CD4-positive, alpha-beta memory T cell (primary cell): ENCODE data around the gene ANKRD6. TPM values are rescaled to one million over a fixed set of nuclear protein-coding genes. Genes with fewer than 3 reads are reported as not detected.
A peak's percentile ranks its signal among the peaks of the same experiment; 100 is the strongest.

Source experiments
- CTCF ChIA-PET: fragments of 350-600 bp; sonication (Branson Sonifier 250); formaldehyde crosslinking; loops from one replicate; lab custom pipeline; 2021; ENCODE audit warnings: inconsistent platforms; ENCODE audit not compliant: partially characterized antibody; lab: Charles Lee
- POLR2A ChIA-PET: fragments of 350-600 bp; sonication (Branson Sonifier 250); formaldehyde crosslinking; loops from one replicate; lab custom pipeline; 2021; ENCODE audit not compliant: partially characterized antibody; lab: Charles Lee
- DNase-seq, 5 donors: peaks; one replicate each; pipeline versions ENCODE4 v3.0.0 to v3.0.0-alpha.2; 2020 to 2022; ENCODE audit warnings: mixed read lengths in 1 of 5
- H3K27ac ChIP-seq: one replicate; pipeline ENCODE4 v1.7.0; 2013; ENCODE audit warnings: low read depth, low read length
- H3K27me3 ChIP-seq: 2 replicates; pipeline ENCODE4 v1.7.0; 2013; ENCODE audit warnings: mild to moderate bottlenecking, low read length, moderate library complexity; ENCODE audit not compliant: insufficient read depth
- H3K36me3 ChIP-seq: 2 replicates; pipeline ENCODE4 v1.7.0; 2013; ENCODE audit warnings: mild to moderate bottlenecking, low read length, moderate library complexity; ENCODE audit not compliant: insufficient read depth
- H3K4me1 ChIP-seq: 2 replicates; pipeline ENCODE4 v1.7.0; 2013; ENCODE audit warnings: mild to moderate bottlenecking, low read length, moderate library complexity; ENCODE audit not compliant: insufficient read depth
- H3K4me3 ChIP-seq, 2 donors: one replicate each; pipeline ENCODE4 v1.7.0; 2013; ENCODE audit warnings: low read length in 2 of 2, mild to moderate bottlenecking in 1 of 2
- H3K9me3 ChIP-seq, 2 donors: one replicate each; pipeline ENCODE4 v1.7.0; 2013; ENCODE audit warnings: low read length in 2 of 2, control low read depth in 1 of 2; ENCODE audit not compliant: control insufficient read depth in 1 of 2
- H3K27ac Mint-ChIP-seq, 7 donors: one replicate each; pipeline ENCODE4 v1.8.0; 2020 to 2021; ENCODE audit warnings: mixed read lengths in 7 of 7, mild to moderate bottlenecking in 6 of 7, inconsistent platforms in 3 of 7, moderate library complexity in 3 of 7
- H3K27me3 Mint-ChIP-seq, 2 donors: one replicate each; pipeline ENCODE4 v1.8.0; 2020 to 2021; ENCODE audit warnings: mixed read lengths in 2 of 2
- H3K36me3 Mint-ChIP-seq, 2 donors: one replicate each; pipeline ENCODE4 v1.8.0; 2020 to 2021; ENCODE audit warnings: mixed read lengths in 2 of 2, inconsistent platforms in 1 of 2, mild to moderate bottlenecking in 1 of 2
- H3K4me1 Mint-ChIP-seq, 4 donors: one replicate each; pipeline ENCODE4 v1.8.0; 2020 to 2021; ENCODE audit warnings: mixed read lengths in 4 of 4, mild to moderate bottlenecking in 1 of 4
- H3K4me3 Mint-ChIP-seq, 8 donors: one replicate each; pipeline ENCODE4 v1.8.0; 2020 to 2021; ENCODE audit warnings: mixed read lengths in 8 of 8, mild to moderate bottlenecking in 7 of 8, moderate library complexity in 6 of 8, inconsistent platforms in 3 of 8
- H3K9me3 Mint-ChIP-seq, 8 donors: one replicate each; pipeline ENCODE4 v1.8.0; 2020 to 2021; ENCODE audit warnings: mixed read lengths in 8 of 8, mild to moderate bottlenecking in 5 of 8, inconsistent platforms in 3 of 8, moderate library complexity in 1 of 8
- intact Hi-C: fragments of 100-400 bp; cut with micrococcal nuclease; formaldehyde crosslinking; loops from one replicate; pipeline ENCODE4 v1.15.1; 2023
- polyA plus RNA-seq, 2 donors: library from polyadenylated mRNA; unstranded; fragments of 300-500 nt; fragmentation: Illumina TruSeq; gene quantifications; one replicate each; pipeline ENCODE4 v1.2.3, GENCODE V29; 2021
- total RNA-seq, 2 experiments: library from RNA; stranded (reverse); gene quantifications; one replicate each; pipeline ENCODE4 v1.2.3, GENCODE V29; 2021

The ANKRD6 gene
- total and polyA plus RNA-seq, 4 experiments from 2014 or later, result 2.8 to 5.8 (median 4.3) TPM

- H3K36me3 ChIP-seq, result no peaks in the 10 kb centered on the region
- H3K4me1 ChIP-seq, result no peaks in the 10 kb centered on the region
- DNase-seq, result no peak
- H3K27ac Mint-ChIP-seq, result peak overlapping the region in 2 of 7 donors; percentile 15 to 26
- POLR2A ChIA-PET, result no interaction called here
- no peak overlapping the region for H3K4me3 ChIP-seq
- no peaks in the 10 kb centered on the region for H3K4me1 Mint-ChIP-seq
- H3K9me3 ChIP-seq, result no peaks in the 10 kb centered on the region
- H3K9me3 Mint-ChIP-seq, result no peaks in the 10 kb centered on the region
- no peak overlapping the region for H3K4me3 Mint-ChIP-seq
- H3K36me3 Mint-ChIP-seq, result peaks cover 0 to 8% of the 10 kb centered on the region in 2 donors
- H3K27me3 Mint-ChIP-seq, result no peaks in the 10 kb centered on the region
- no peak overlapping the region for H3K27ac ChIP-seq
- intact Hi-C loops, result no loop called here
- CTCF ChIA-PET, result no interaction called here
- H3K27me3 ChIP-seq, result no peaks in the 10 kb centered on the region
These were observed 85.6 kb downstream of the ANKRD6 start for GRCh38 chr6:89518352-89519055.

- Histone ChIP-seq H3K36me3 (no peaks in the 10 kb centered on the region), H3K27me3 (no peaks in the 10 kb centered on the region), H3K4me3 (no peak overlapping the region), H3K9me3 (no peaks in the 10 kb centered on the region), H3K27ac (no peak overlapping the region), H3K4me1 (no peaks in the 10 kb centered on the region)
- ChIA-PET CTCF (no interaction called here), POLR2A (no interaction called here)
- no peaks in the 10 kb centered on the region for H3K27me3 Mint-ChIP-seq
- no peak overlapping the region for H3K4me3 Mint-ChIP-seq
- DNase-seq, result no peak
- intact Hi-C loops, result no loop called here
- H3K27ac Mint-ChIP-seq, result no peak overlapping the region
- H3K36me3 Mint-ChIP-seq, result peaks cover 0 to 6% of the 10 kb centered on the region in 2 donors
- no peaks in the 10 kb centered on the region for H3K4me1 Mint-ChIP-seq
- H3K9me3 Mint-ChIP-seq, result no peaks in the 10 kb centered on the region
These were observed 87.8 kb downstream of the ANKRD6 start for GRCh38 chr6:89520736-89521135.

DNA sequence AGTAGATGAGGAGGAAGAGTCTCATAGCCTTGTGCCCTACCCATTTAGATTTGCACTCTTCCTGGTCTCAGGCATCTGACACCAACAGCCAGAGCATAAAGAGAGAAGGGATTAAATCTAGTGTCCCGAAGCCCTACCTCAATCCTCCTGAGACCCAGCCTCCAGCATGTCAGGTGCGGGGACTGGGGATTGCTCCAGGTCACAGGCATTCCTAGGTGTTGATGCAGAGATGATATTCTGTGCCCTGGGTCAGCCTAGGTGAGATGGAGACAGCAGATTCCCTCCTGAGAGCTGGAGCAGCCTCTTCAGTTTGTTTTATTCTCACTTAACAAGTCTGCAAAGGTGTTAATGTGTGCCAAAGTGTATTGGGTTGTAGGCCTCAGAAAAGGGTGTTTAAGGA is 89.8 kb downstream of the ANKRD6 start:
- Histone ChIP-seq H3K4me1 (no peaks in the 10 kb centered on the region), H3K27me3 (no peaks in the 10 kb centered on the region), H3K9me3 (no peaks in the 10 kb centered on the region), H3K36me3 (no peaks in the 10 kb centered on the region), H3K27ac (no peak overlapping the region), H3K4me3 (no peak overlapping the region)
- Mint-ChIP-seq H3K9me3 (no peaks in the 10 kb centered on the region), H3K36me3 (peaks cover 0 to 3% of the 10 kb centered on the region in 2 donors), H3K27ac (no peak overlapping the region), H3K4me3 (no peak overlapping the region), H3K4me1 (peaks cover 2 to 4% (median 3%) of the 10 kb centered on the region in 4 donors), H3K27me3 (no peaks in the 10 kb centered on the region)
- ChIA-PET CTCF (interaction anchor here (1.0 kb wide), 1 partner anchor 87 kb away, joined by 3 read pairs; no protein-coding TSS in a partner anchor), POLR2A (no interaction called here)
- intact Hi-C loops, result no loop called here
- no peak for DNase-seq

- Histone ChIP-seq H3K36me3 (no peaks in the 10 kb centered on the region), H3K27me3 (no peaks in the 10 kb centered on the region), H3K27ac (no peak overlapping the region), H3K4me3 (no peak overlapping the region), H3K4me1 (no peaks in the 10 kb centered on the region), H3K9me3 (no peaks in the 10 kb centered on the region)
- ChIA-PET CTCF (no interaction called here), POLR2A (no interaction called here)
- Mint-ChIP-seq H3K27ac (no peak overlapping the region), H3K4me3 (no peak overlapping the region), H3K4me1 (peaks cover 6 to 13% (median 8%) of the 10 kb centered on the region in 4 donors), H3K36me3 (peaks cover 0 to 4% of the 10 kb centered on the region in 2 donors), H3K27me3 (no peaks in the 10 kb centered on the region), H3K9me3 (no peaks in the 10 kb centered on the region)
- intact Hi-C loops, result no loop called here
- DNase-seq, result no peak
These were observed 93.0 kb downstream of the ANKRD6 start for GRCh38 chr6:89525786-89526562.

- DNase-seq, result no peak
- CTCF ChIA-PET, result no interaction called here
- H3K27ac ChIP-seq, result no peak overlapping the region
- Mint-ChIP-seq H3K36me3 (peaks cover 0 to 9% of the 10 kb centered on the region in 2 donors), H3K9me3 (no peaks in the 10 kb centered on the region), H3K4me1 (peaks cover 6 to 13% (median 8%) of the 10 kb centered on the region in 4 donors), H3K27ac (no peak overlapping the region), H3K27me3 (no peaks in the 10 kb centered on the region), H3K4me3 (no peak overlapping the region)
- H3K4me3 ChIP-seq, result no peak overlapping the region
- POLR2A ChIA-PET, result no interaction called here
- no peaks in the 10 kb centered on the region for H3K4me1 ChIP-seq
- no peaks in the 10 kb centered on the region for H3K36me3 ChIP-seq
- H3K27me3 ChIP-seq, result no peaks in the 10 kb centered on the region
- intact Hi-C loops, result no loop called here
- H3K9me3 ChIP-seq, result no peaks in the 10 kb centered on the region
These were observed 93.6 kb downstream of the ANKRD6 start for GRCh38 chr6:89526563-89526869.

DNA sequence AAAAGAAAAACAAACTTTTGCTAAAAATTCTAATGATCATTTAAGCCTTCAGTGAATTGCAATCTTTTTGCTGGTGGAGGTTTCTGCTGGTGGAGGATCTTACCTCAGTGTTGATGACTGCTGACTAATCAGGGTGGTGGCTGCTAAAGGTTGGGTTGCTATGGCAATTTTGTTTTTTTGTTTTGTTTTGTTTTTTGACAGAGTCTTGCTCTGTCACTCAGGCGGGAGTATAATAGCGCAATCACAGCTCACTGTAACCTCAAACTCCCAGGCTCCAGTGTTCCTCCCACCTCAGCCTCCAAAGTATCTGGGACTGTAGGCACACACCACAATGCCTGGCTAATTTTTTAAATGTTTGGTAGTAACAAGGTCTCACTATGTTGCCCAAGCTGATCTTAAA is 94.7 kb downstream of the ANKRD6 start:
- DNase-seq, result peak in 4 of 5 donors; percentile 8 to 33 (median 19)
- CTCF ChIA-PET, result no interaction called here
- peaks cover 0 to 11% of the 10 kb centered on the region in 2 donors for H3K36me3 Mint-ChIP-seq
- H3K9me3 ChIP-seq, result no peaks in the 10 kb centered on the region
- POLR2A ChIA-PET, result no interaction called here
- peaks cover 0 to 2% of the 10 kb centered on the region in 2 donors for H3K27me3 Mint-ChIP-seq
- H3K27ac Mint-ChIP-seq, result peak overlapping the region in 2 of 7 donors; percentile 27 to 51
- H3K36me3 ChIP-seq, result no peaks in the 10 kb centered on the region
- H3K27ac ChIP-seq, result no peak overlapping the region
- H3K4me3 ChIP-seq, result no peak overlapping the region
- peaks cover 6 to 13% (median 8%) of the 10 kb centered on the region in 4 donors for H3K4me1 Mint-ChIP-seq
- no peaks in the 10 kb centered on the region for H3K27me3 ChIP-seq
- intact Hi-C loops, result no loop called here
- peaks cover 0 to 1% (median 0%) of the 10 kb centered on the region in 8 donors for H3K9me3 Mint-ChIP-seq
- peak overlapping the region in 1 of 8 donors; percentile 33 for H3K4me3 Mint-ChIP-seq
- H3K4me1 ChIP-seq, result no peaks in the 10 kb centered on the region

DNA sequence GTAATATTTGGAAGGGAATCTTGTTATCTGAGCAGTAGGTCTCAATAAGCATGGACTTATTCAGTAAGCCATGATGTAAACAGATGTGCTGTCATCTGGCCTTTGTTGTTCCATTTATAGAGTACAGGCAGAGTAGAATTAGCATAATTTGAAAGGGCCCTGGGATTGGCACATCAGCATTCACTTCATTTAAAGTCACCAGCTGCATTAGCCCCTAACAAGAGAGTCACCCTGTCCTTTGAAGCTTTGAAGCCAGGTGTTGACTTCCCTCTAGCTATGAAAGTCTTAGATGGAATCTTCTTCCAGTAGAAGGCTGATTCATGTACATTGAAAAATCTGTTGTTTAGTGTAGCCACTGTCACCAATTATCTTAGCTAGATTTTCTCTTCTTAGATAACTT is 95.9 kb downstream of the ANKRD6 start:
- ChIA-PET CTCF (no interaction called here), POLR2A (no interaction called here)
- H3K27me3 ChIP-seq, result no peaks in the 10 kb centered on the region
- H3K4me3 ChIP-seq, result no peak overlapping the region
- H3K4me1 Mint-ChIP-seq, result peaks cover 6 to 13% (median 8%) of the 10 kb centered on the region in 4 donors
- peak overlapping the region in 1 of 7 donors; percentile 3 for H3K27ac Mint-ChIP-seq
- DNase-seq, result no peak
- peaks cover 0 to 1% (median 0%) of the 10 kb centered on the region in 8 donors for H3K9me3 Mint-ChIP-seq
- no peaks in the 10 kb centered on the region for H3K9me3 ChIP-seq
- no peaks in the 10 kb centered on the region for H3K4me1 ChIP-seq
- intact Hi-C loops, result no loop called here
- H3K36me3 Mint-ChIP-seq, result peaks cover 0 to 11% of the 10 kb centered on the region in 2 donors
- H3K27ac ChIP-seq, result no peak overlapping the region
- H3K27me3 Mint-ChIP-seq, result peaks cover 0 to 2% of the 10 kb centered on the region in 2 donors
- H3K4me3 Mint-ChIP-seq, result no peak overlapping the region
- no peaks in the 10 kb centered on the region for H3K36me3 ChIP-seq
